Chondrocyte (in vitro differentiated cells): Measurements from ENCODE around the gene TRAK2. TPM values are rescaled to one million over a fixed set of nuclear protein-coding genes. Genes with fewer than 3 reads are reported as not detected.
"Not testable (repeated sequence)": the region's sequence is repeated elsewhere in the genome, so short reads cannot be mapped to it uniquely, and the experiment has no call there.

Experiments used
- DNase-seq: peaks from one replicate; pipeline ENCODE4 v3.0.0; 2021; ENCODE audit warnings: mixed read lengths, low spot score
- H3K27ac Mint-ChIP-seq: one replicate; pipeline ENCODE4 v1.8.0; 2021; ENCODE audit warnings: mild to moderate bottlenecking, moderate library complexity, mixed read lengths; ENCODE audit not compliant: unreplicated experiment
- H3K27me3 Mint-ChIP-seq: 2 replicates; pipeline ENCODE4 v1.8.0; 2021; ENCODE audit warnings: low read depth, mixed read lengths
- H3K36me3 Mint-ChIP-seq: 2 replicates; pipeline ENCODE4 v1.8.0; 2021; ENCODE audit warnings: low read depth, mixed read lengths
- H3K4me1 Mint-ChIP-seq: 2 replicates; pipeline ENCODE4 v1.8.0; 2021; ENCODE audit warnings: low read depth, mild to moderate bottlenecking, mixed read lengths
- H3K4me3 Mint-ChIP-seq: one replicate; pipeline ENCODE4 v1.8.0; 2021; ENCODE audit warnings: mild to moderate bottlenecking, moderate library complexity, mixed read lengths; ENCODE audit not compliant: unreplicated experiment
- H3K9me3 Mint-ChIP-seq: 2 replicates; pipeline ENCODE4 v1.8.0; 2021; ENCODE audit warnings: low read depth, mixed read lengths
- total RNA-seq: library from RNA; stranded (reverse); gene quantifications from 3 replicates; pipeline ENCODE4 v1.2.1, GENCODE V29; 2021
- TF ChIP-seq, protein P1 (sequence below): fragments of 200-600 bp; sonication (generic); IDR thresholded peaks from 2 replicates; pipeline ENCODE4 v1.5.0; 2021; ENCODE audit warnings: antibody characterized with exemption, mild to moderate bottlenecking, moderate library complexity

The TRAK2 gene
- total RNA-seq, 1 donor from 2014 or later, result 48.4 TPM

DNA sequence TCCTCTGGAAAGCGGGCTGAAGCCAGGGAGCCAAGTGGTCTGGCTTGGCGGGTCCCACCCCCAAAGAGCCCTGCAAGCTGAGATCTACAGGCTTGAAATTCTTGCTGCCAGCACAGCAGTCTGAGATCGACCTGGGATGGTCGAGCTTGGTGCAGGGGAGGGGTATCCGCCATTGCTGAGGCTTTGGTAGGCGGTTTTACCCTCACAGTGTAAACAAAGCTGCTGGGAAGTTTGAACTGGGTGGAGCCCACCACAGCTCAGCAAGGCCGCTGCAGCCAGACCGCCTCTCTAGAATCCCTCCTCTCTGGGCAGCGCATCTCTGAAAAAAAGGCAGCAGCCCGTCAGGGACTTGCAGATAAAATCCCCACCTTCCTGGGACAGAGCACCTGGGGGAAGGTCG, 81.5 kb downstream of the TRAK2 start:
- peaks cover 40% of the 10 kb centered on the region for H3K36me3 Mint-ChIP-seq

DNA sequence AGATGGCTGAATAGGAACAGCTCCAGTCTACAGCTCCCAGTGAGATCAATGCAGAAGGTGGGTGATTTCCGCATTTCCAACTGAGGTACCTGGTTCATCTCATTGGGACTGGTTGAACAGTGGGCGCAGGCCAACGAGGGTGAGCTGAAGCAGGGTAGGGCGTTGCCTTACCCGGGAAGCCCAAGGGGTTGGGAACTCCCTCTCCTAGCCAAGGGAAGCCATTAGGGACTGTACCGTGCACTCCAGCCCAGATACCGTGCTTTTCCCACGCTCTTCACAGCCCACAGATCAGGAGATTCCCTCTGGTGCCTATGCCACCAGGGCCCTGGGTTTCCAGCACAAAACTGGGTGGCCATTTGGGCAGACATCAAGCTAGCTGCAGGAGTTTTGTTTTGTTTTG, 81.9 kb downstream of the TRAK2 start:
- not testable (repeated sequence) for DNase-seq, H3K4me3 Mint-ChIP-seq, H3K27me3 Mint-ChIP-seq, H3K27ac Mint-ChIP-seq, H3K4me1 Mint-ChIP-seq
- Mint-ChIP-seq H3K36me3 (peaks cover 36% of the 10 kb centered on the region), H3K9me3 (peaks cover 31% of the 10 kb centered on the region)

More for the DNA sequence above, 81.5 kb downstream of the TRAK2 start:
- TF ChIP-seq, protein P1, sequence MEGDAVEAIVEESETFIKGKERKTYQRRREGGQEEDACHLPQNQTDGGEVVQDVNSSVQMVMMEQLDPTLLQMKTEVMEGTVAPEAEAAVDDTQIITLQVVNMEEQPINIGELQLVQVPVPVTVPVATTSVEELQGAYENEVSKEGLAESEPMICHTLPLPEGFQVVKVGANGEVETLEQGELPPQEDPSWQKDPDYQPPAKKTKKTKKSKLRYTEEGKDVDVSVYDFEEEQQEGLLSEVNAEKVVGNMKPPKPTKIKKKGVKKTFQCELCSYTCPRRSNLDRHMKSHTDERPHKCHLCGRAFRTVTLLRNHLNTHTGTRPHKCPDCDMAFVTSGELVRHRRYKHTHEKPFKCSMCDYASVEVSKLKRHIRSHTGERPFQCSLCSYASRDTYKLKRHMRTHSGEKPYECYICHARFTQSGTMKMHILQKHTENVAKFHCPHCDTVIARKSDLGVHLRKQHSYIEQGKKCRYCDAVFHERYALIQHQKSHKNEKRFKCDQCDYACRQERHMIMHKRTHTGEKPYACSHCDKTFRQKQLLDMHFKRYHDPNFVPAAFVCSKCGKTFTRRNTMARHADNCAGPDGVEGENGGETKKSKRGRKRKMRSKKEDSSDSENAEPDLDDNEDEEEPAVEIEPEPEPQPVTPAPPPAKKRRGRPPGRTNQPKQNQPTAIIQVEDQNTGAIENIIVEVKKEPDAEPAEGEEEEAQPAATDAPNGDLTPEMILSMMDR, result no peak
- no peak for DNase-seq
- H3K4me1 Mint-ChIP-seq, result peaks cover 10% of the 10 kb centered on the region
- no peaks in the 10 kb centered on the region for H3K27me3 Mint-ChIP-seq
- H3K4me3 Mint-ChIP-seq, result no peak overlapping the region
- no peak overlapping the region for H3K27ac Mint-ChIP-seq
- peaks cover 36% of the 10 kb centered on the region for H3K9me3 Mint-ChIP-seq

DNA sequence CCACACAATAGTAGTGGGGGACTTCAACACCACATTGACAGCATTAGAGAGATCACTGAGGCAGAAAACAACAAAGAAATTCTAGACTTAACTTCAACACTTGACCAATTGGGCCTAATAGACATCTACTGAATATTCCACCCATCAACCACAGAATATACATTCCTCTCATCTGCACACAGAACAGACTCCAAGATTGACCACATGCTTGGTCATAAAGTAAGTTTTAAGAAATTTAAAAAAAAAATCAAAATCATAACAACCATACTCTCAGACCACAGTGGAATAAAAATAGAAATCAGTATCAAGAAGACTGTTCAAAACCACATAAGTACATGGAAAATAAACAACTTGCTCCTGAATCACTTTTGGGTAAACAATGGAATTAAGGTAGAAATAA, 85.1 kb downstream of the TRAK2 start:
- peaks cover 39% of the 10 kb centered on the region for H3K36me3 Mint-ChIP-seq
- peak overlapping the region; percentile 25 for H3K27ac Mint-ChIP-seq
- H3K9me3 Mint-ChIP-seq, result peaks cover 28% of the 10 kb centered on the region
- no peaks in the 10 kb centered on the region for H3K27me3 Mint-ChIP-seq
- no peak overlapping the region for H3K4me3 Mint-ChIP-seq
- peaks cover 10% of the 10 kb centered on the region for H3K4me1 Mint-ChIP-seq
- TF ChIP-seq, protein P1, result no peak
- DNase-seq, result no peak

DNA sequence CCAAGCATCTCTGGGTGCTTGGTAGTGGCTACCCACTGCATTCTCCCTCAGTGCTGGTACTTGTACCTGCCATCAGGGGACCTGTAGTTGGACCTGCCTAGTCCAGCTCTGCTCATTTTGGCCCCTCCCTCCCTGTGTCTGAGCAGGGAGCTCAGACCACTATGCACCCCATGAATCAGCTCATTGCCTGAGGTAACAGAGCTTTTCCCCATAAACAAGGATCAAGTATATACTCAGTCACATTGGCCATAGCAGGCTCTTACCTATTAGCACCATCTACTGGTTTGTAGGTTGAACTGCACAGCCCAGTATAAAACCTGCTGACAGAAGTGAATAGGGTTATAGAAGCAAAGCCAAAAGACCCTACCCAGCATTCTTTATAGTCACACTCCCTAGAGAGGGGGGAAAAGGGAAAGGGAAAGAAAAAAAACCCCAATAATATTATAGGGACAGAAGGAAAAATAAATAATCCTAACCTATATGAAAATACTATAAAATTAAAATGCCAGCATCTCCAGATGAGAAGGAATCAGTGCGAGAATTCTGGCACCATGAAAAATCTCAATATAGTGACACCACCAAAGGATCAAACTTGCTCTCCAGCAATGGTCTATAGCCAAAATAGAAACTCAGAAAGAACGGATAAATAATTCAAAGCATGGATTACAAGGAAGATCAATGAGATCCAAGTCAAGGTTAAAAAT, 87.2 kb downstream of the TRAK2 start:
- DNase-seq, result no peak
- Mint-ChIP-seq H3K36me3 (peaks cover 38% of the 10 kb centered on the region), H3K27ac (no peak overlapping the region)

DNA sequence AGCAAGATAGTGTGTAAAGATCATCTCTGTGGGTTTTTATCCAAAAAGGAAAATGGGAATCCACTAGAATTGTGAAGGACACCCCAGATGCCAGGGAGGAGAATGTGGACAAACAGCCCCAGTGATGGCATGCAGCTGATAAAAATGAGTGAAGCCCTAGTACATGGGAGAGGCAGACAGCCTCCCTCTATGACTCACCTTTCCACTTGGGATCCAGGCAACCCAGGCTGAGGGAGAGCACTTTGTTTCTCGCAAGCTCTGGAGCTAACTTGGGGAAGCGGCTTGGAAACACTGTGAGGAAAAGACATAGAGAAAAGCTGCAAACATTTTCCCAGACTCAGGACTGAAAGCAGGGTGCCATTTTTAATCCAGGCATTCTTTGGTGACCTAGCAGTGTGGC, 88.9 kb downstream of the TRAK2 start:
- DNase-seq, result no peak
- Mint-ChIP-seq H3K27ac (no peak overlapping the region), H3K4me3 (no peak overlapping the region), H3K4me1 (peaks cover 20% of the 10 kb centered on the region), H3K27me3 (no peaks in the 10 kb centered on the region), H3K9me3 (peaks cover 16% of the 10 kb centered on the region), H3K36me3 (peaks cover 32% of the 10 kb centered on the region)
- TF ChIP-seq, protein P1, result no peak

More for the DNA sequence above, 87.2 kb downstream of the TRAK2 start:
- peaks cover 11% of the 10 kb centered on the region for H3K4me1 Mint-ChIP-seq
- TF ChIP-seq, protein P1, result peak; percentile 83
- no peak overlapping the region for H3K4me3 Mint-ChIP-seq
- H3K27me3 Mint-ChIP-seq, result no peaks in the 10 kb centered on the region
- H3K9me3 Mint-ChIP-seq, result peaks cover 27% of the 10 kb centered on the region
